HUES48 (cell line): Measurements from ENCODE around the gene GNAL.

Source experiments
- H3K27ac ChIP-seq: one replicate; pipeline ENCODE4 v1.7.0; 2013; ENCODE audit warnings: low read depth, low read length, inconsistent platforms
- H3K27me3 ChIP-seq: 2 replicates; pipeline ENCODE4 v1.6.1; 2013; ENCODE audit warnings: mild to moderate bottlenecking, low read length; ENCODE audit not compliant: control insufficient read depth, insufficient read depth
- H3K36me3 ChIP-seq: 2 replicates; pipeline ENCODE4 v1.6.1; 2013; ENCODE audit warnings: low read length; ENCODE audit not compliant: control insufficient read depth, insufficient read depth
- H3K4me1 ChIP-seq: 2 replicates; pipeline ENCODE4 v1.6.1; 2013; ENCODE audit warnings: mild to moderate bottlenecking, low read length; ENCODE audit not compliant: control insufficient read depth, insufficient read depth
- H3K4me3 ChIP-seq: 2 replicates; pipeline ENCODE4 v1.5.1; 2013; ENCODE audit warnings: mild to moderate bottlenecking, low read depth, low read length
- H3K9ac ChIP-seq: 2 replicates; pipeline ENCODE4 v1.6.1; 2013; ENCODE audit warnings: mild to moderate bottlenecking, low read depth, low read length, moderate library complexity
- H3K9me3 ChIP-seq: 2 replicates; pipeline ENCODE4 v1.6.1; 2013; ENCODE audit warnings: low read length; ENCODE audit not compliant: control insufficient read depth, insufficient read depth

Gene GNAL

GRCh38 chr18:11669271-11669947, 19.7 kb upstream of the GNAL start:
- Histone ChIP-seq H3K4me1 (peaks cover 21% of the 10 kb centered on the region), H3K9me3 (no peaks in the 10 kb centered on the region), H3K27me3 (peaks cover 9% of the 10 kb centered on the region; the same call in 1 of the 2 replicates), H3K4me3 (no peak overlapping the region), H3K9ac (no peak overlapping the region), H3K27ac (no peak overlapping the region), H3K36me3 (no peaks in the 10 kb centered on the region)

- Histone ChIP-seq H3K27ac (no peak overlapping the region), H3K9ac (no peak overlapping the region), H3K9me3 (no peaks in the 10 kb centered on the region), H3K36me3 (no peaks in the 10 kb centered on the region), H3K4me3 (no peak overlapping the region), H3K4me1 (peaks cover 21% of the 10 kb centered on the region), H3K27me3 (peaks cover 9% of the 10 kb centered on the region; the same call in 1 of the 2 replicates)
Observed at GRCh38 chr18:11669948-11670275, 19.2 kb upstream of the GNAL start.

DNA sequence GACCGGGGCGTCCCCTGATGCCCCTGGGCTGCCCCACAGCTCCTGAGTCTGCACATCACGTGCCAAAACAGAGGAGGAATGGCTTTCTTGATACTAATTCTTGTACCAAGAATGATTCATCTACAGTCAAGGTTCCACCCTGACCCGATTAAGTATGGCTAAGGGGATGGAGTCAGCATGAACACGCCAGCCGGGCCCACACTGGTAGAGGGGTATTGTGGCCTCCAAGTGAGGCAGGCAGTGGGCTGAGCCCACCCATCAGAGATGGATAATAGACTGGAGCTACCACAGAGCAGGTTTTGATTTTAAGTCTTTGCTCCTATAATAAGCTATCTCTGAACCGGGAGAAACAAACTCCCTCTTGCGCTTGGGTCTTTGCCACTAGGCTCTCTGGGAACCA, 17.9 kb upstream of the GNAL start:
- no peaks in the 10 kb centered on the region for H3K9me3 ChIP-seq
- peaks cover 9% of the 10 kb centered on the region; the same call in 1 of the 2 replicates for H3K27me3 ChIP-seq
- H3K4me3 ChIP-seq: no peak overlapping the region

GRCh38 chr18:11672198-11672597, 16.9 kb upstream of the GNAL start:
- no peaks in the 10 kb centered on the region for H3K9me3 ChIP-seq

More for the DNA sequence above, 17.9 kb upstream of the GNAL start:
- peaks cover 21% of the 10 kb centered on the region for H3K4me1 ChIP-seq
- H3K27ac ChIP-seq: no peak overlapping the region
- no peak overlapping the region for H3K9ac ChIP-seq
- H3K36me3 ChIP-seq: no peaks in the 10 kb centered on the region

DNA sequence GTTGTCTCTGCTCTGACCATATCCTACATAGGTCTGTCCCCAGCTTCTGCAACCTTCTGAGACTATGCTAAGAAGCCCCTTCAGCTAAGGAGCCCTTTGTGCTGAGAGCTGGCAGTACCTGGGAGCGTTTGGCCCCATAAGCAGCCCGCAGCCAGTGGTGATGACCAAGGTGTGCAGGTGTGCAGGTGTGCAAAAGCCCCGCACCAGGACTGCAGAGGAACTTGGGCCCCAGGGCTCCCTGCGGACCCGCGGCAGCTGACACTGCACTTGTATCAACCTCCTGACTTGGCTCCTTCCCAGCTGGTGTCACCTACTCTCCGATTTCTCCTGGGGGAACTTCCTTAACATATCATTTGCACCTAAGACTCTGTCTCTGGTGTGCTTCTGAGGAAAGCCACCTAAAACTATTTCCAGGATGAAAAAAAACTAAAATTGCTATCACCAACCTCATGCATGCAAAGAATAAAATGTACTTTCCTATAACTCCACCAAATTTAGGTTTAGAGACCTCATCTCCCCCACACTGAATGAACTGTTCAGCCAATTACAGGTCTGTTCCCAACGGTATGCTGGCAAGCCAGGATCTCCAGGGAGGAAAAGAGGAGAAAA, 16.1 kb upstream of the GNAL start:
- H3K4me3 ChIP-seq: no peak overlapping the region
- H3K27me3 ChIP-seq: peaks cover 9% of the 10 kb centered on the region; the same call in 1 of the 2 replicates
- H3K9me3 ChIP-seq: no peaks in the 10 kb centered on the region
- no peak overlapping the region for H3K9ac ChIP-seq
- no peak overlapping the region for H3K27ac ChIP-seq
- peaks cover 13% of the 10 kb centered on the region for H3K4me1 ChIP-seq
- H3K36me3 ChIP-seq: no peaks in the 10 kb centered on the region

More at GRCh38 chr18:11672198-11672597, 16.9 kb upstream of the GNAL start:
- Histone ChIP-seq H3K4me1 (peaks cover 13% of the 10 kb centered on the region), H3K36me3 (no peaks in the 10 kb centered on the region), H3K4me3 (no peak overlapping the region), H3K27me3 (peaks cover 9% of the 10 kb centered on the region; the same call in 1 of the 2 replicates), H3K9ac (no peak overlapping the region), H3K27ac (no peak overlapping the region)

DNA sequence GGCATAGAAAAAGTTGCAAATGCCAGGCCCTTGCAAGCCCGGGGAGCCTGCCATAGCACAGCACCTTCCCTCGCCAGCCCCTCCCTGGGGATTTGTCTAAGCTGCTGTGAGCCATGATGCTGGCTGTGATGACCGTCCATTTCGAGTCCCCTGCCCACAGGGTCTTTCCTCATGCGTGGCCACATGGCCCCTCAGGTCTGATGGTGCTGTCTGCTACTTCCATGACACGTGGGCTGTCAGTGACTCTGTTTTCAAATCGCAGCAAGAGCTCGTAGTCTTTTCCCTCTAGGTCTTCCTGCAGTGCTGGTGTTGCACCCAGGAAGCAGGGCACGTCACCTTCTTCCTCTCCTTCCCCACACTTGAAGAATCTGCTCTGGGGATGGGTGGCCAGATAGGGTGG, 15.5 kb upstream of the GNAL start:
- H3K4me1 ChIP-seq: peaks cover 9% of the 10 kb centered on the region
- no peak overlapping the region for H3K4me3 ChIP-seq
- H3K9ac ChIP-seq: no peak overlapping the region
- no peaks in the 10 kb centered on the region for H3K36me3 ChIP-seq
- H3K27me3 ChIP-seq: peaks cover 9% of the 10 kb centered on the region; the same call in 1 of the 2 replicates
- H3K27ac ChIP-seq: no peak overlapping the region
- no peaks in the 10 kb centered on the region for H3K9me3 ChIP-seq

DNA sequence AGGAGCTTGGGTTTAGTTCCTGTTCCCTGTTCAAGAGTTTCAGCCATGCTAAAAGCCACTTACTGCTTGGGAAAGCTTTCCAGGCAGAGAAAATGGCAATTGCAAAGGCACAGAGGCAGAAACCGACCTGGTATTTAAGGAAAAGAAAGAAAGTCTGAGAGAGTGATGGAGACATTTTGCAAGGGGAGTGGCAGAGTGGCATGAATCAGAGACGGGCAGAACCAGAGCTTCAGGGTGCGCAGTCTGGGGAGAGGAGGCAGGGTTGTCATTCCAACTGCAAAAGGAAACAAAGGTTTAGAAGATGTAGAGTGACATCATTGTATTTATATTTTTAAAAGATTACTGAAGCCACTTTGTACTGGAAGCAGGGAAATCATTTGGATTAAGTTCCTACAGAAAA, 14.9 kb upstream of the GNAL start:
- Histone ChIP-seq H3K27me3 (peaks cover 9% of the 10 kb centered on the region; the same call in 1 of the 2 replicates), H3K9me3 (no peaks in the 10 kb centered on the region), H3K4me3 (no peak overlapping the region), H3K27ac (no peak overlapping the region), H3K36me3 (no peaks in the 10 kb centered on the region), H3K9ac (no peak overlapping the region), H3K4me1 (peaks cover 4% of the 10 kb centered on the region; the same call in 1 of the 2 replicates)

DNA sequence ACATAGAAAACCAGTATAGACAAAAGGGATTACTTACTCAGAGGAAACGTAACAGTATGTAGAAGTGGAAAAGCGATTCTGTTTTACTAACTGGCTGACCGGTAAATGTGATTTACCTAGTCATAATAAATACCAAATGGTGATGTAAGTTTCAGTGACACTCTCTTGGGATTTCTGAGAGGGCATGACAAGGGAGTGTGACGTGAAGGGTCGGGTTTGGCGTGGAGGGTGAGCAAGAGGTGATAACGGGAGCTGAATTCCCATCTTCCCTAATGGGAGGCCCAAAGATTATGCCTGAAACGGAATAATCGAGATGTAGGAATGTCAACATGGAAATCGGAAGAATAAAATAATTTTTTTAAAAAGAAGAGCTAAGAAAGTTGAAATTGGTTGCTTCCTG, 12.7 kb upstream of the GNAL start:
- H3K9me3 ChIP-seq: no peaks in the 10 kb centered on the region
- H3K9ac ChIP-seq: no peak overlapping the region
- no peaks in the 10 kb centered on the region for H3K4me1 ChIP-seq
- no peak overlapping the region for H3K4me3 ChIP-seq
- no peaks in the 10 kb centered on the region for H3K36me3 ChIP-seq
- no peak overlapping the region for H3K27ac ChIP-seq
- H3K27me3 ChIP-seq: no peaks in the 10 kb centered on the region

- no peaks in the 10 kb centered on the region for H3K9me3 ChIP-seq
- H3K36me3 ChIP-seq: no peaks in the 10 kb centered on the region
- H3K27ac ChIP-seq: no peak overlapping the region
- H3K4me3 ChIP-seq: no peak overlapping the region
- no peaks in the 10 kb centered on the region for H3K27me3 ChIP-seq
- no peak overlapping the region for H3K9ac ChIP-seq
- no peaks in the 10 kb centered on the region for H3K4me1 ChIP-seq
Observed at GRCh38 chr18:11676867-11677266, 12.2 kb upstream of the GNAL start.

GRCh38 chr18:11678211-11678610, 10.9 kb upstream of the GNAL start:
- Histone ChIP-seq H3K9ac (no peak overlapping the region), H3K9me3 (no peaks in the 10 kb centered on the region), H3K4me1 (no peaks in the 10 kb centered on the region), H3K4me3 (no peak overlapping the region), H3K36me3 (no peaks in the 10 kb centered on the region), H3K27ac (no peak overlapping the region), H3K27me3 (no peaks in the 10 kb centered on the region)
